OCI-LY7 (cell line): ENCODE results near the gene TECTA.

Experiments used
- CTCF ChIP-seq: fragments of 200-600 bp; sonication (generic); conservative IDR thresholded peaks from 2 replicates; pipeline ENCODE4 v1.5.1; 2014; ENCODE audit warnings: mild to moderate bottlenecking, antibody characterized with exemption, low read length, moderate library complexity, mixed read lengths
- EZH2phosphoT487 ChIP-seq: fragments of 200-600 bp; sonication (generic); IDR thresholded peaks from 2 replicates; pipeline ENCODE4 v1.6.1; 2018; ENCODE audit warnings: low read depth, borderline replicate concordance, mild to moderate bottlenecking, mixed run types, antibody characterized with exemption, low read length, moderate library complexity, mixed read lengths

- TF ChIP-seq CTCF: no peak
- TF ChIP-seq EZH2phosphoT487: no peak
These were observed 87.7 kb downstream of the TECTA start for GRCh38 chr11:121188776-121189175.
